DMS53 treated with DMSO at 0.1 percent for 48 hours (cell line): Measurements from ENCODE around the gene TIGAR.

ENCODE experiments used
- DNase-seq: peaks from one replicate; lab custom pipeline; 2025; ENCODE audit not compliant: unreplicated experiment; lab: John Stamatoyannopoulos, UW

The TIGAR gene

GRCh38 chr12:4282103-4282891 lies 38.7 kb upstream of the TIGAR start:
- DNase-seq: no peak

DNA sequence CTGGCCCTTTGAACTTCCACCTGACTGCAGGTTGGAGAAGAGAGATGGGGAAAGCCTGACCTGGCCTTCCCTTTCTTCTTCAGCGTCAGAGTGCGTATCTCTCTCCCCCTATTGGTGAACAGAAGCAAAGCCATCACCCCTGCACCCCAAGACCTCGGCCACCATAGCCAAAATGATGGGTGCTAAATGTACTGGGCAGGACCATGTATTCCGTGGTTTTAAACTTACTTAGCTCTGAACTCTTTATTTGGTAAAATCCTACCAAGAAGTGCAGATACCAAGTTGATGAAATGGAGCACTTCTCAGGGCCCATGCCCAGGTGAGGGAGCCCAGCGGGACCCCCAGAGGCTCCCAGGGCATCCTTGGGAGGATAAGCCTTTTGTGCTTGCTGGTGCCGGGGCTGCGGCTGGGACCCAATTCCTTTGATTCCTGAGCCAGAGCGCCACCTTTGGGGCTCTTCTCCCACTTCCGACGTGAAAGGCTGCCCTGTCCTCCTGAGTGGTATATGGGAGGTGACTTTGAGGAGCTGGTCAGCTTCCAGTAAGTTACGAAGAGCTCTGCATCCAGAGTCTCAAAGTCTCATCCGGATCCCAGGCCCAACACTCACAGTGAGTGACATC lies 38.0 kb upstream of the TIGAR start:
- DNase-seq: no peak

GRCh38 chr12:4283512-4284255 lies 37.3 kb upstream of the TIGAR start:
- no peak for DNase-seq

DNA sequence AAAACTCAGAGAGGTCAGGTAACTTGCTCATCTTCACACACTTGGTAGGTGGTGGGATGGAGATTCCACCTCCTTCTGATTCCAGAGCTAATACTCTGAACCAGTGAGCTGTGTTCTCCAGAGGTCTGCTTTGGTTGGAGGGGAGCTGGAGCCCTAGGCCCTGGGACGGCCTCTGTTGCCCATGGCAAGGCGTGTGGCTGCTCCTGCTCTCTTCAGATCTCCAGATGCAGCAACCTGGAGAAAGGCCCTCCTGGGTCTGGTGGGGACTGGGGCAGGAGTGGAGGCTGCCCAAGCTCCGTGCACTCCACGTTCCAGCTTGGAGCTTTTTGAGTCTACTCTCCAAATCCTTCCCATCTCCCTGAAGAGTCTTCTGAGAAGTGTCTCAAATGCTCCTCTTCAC lies 36.7 kb upstream of the TIGAR start:
- DNase-seq: no peak

DNA sequence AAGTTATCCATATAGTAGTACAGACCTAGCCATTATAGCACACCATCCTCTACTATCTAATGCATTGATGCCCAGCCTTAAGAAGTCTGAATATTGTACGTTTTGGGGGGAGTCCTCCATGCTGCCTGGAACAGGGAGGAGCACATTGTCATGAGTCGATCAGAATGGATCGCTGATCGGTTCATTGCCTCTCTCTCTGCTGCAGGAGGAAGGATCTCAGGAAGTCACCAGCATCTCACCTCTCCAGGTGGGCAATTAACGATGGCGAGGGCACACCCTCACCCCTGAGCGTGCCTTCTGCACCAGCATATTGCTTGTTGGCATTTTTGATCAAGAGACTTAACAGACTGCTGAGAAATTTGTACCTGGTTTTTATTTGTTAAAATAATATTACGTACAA lies 35.9 kb upstream of the TIGAR start:
- no peak for DNase-seq

- DNase-seq: no peak
Observed at GRCh38 chr12:4286228-4286627, 34.8 kb upstream of the TIGAR start.

- DNase-seq: no peak
Observed at GRCh38 chr12:4286771-4287317, 34.2 kb upstream of the TIGAR start.

DNA sequence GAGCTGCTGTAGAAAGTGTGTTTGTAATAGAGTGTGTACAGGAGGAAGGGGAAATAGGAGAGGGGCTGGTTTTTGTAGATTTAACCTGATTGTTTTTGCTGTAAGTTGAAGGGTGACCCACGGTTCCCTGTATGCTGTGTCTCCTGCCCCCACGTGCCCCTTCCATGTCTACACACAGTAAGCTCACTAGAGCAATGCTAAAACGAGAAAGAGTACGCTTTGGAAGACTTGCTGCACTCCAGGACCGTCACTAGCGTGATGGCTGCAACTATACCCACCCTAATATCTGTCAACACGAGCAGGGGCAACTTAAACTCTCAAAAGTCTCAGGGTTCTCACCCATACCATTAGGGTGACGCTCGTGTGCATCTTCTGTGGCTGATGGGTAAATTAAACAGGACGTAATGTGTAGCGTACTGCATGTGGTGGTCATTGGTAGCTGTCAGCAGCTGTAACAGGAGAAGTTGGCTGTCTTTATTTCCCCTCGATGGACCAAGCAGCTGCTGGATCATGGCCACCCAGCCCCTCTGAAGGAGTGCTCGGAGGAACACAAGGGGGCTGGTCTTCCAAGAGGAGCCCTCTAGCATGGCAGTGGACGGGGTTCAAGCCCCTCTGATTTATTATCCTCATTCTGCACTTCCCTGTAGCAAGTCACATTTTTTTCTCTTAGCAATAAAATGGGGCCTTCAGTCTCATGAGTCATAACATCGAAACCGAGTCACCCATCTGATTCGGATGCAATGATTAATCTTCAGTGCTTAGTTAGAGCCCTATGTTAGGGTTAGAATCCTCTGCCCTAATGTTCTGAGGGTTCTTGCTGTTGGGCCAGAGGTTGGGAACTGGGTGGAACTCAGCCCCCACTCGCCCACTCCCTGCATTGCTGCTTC lies 33.4 kb upstream of the TIGAR start:
- no peak for DNase-seq

DNA sequence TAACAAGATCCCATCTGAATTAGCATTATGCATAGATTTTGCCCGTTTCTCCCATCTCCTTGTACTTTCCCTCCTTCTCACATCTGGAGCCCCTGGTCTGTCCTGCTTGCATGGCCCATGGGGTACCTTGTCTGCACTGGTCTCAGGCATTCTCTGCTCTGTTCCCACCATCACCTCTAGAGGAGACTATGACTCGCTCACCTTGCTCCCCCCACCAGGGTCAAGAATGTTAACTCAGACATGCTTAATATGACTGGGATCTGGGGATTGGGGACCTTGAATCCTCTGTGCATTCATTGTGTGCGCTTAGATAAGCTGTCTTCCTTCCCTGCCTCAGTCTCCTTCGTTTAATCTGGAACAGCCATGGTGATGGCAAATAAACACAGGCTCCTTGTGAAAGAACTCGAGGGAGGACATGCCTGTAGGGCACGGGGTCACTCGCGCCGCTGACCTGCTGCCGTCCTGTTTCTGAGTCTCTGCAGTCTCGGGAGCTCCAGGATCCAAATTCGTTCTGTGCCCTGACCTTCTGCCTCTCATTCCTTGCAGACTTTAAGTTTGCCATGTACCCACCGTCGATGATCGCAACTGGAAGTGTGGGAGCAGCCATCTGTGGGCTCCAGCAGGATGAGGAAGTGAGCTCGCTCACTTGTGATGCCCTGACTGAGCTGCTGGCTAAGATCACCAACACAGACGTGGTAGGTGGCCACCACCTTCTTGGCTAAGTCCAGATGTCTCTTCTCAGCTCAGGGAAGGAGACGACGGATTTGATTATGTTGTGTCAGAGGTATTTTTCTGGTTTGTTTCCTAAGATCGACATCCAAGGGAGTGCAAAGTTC lies 32.5 kb upstream of the TIGAR start:
- DNase-seq: no peak

GRCh38 chr12:4289231-4289878 lies 31.7 kb upstream of the TIGAR start:
- DNase-seq: no peak

GRCh38 chr12:4289998-4290790 lies 30.8 kb upstream of the TIGAR start:
- DNase-seq: no peak

DNA sequence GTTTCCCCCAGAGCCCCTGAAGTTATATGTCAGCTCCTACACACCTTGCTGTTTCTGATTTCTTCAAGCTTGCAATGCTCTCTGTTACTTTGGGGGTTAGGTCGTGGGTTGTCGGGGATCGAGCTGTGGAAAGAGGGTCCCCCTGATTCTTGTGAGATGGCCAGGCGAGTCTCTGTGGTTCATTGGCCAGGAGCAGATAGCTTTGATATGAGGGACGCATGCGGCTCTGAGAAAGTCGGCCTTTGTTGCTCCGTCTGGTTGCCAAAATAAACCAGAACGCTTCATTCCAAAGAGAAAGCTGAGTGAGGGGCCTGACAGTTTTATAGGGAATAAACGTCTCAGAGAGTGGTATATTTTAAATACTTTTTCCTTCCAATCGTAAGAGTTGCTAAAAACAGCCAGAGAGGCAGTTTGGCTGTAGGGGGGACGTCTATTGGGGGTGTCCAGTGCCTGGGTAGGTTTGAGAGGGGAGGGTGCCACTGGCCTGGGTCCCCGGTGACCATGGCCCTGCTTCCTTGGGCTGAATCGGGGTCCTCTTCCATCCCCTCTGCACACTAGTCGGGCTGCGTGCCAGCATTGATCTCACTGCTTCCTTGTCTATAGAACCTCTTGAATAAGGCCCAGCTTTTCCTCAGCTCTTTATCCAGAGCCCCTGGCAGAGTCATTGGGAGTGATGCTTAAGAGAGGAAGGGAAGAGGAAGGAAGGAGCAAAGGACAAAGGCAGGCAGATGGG lies 28.5 kb upstream of the TIGAR start:
- DNase-seq: no peak

GRCh38 chr12:4293299-4293965 lies 27.6 kb upstream of the TIGAR start:
- no peak for DNase-seq

DNA sequence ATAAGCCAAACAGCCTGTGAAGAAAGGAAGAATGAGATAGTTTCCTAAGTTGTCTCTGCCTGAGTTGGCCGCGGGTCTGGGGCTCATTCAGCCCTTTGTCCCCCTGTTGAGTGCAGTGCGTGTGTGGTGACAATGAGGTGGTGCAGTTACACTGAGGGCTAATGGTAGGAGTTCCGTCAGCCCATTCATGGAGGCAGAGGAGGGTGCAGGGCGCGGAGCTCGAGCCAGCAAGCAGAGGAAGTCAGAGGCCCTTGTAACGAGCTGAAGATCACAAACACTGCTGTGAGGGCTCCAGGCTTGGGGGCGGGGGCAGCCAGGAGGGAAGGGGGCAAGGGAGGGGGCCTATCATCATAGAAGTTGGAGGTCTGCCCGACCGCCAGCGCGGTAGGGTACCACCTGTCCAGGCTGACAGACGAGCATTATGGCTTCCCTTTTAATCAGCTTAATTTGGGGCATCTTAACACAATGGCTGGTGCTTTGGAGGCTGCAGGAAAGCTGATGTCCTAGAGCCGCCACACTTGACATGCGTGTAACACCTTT lies 27.0 kb upstream of the TIGAR start:
- DNase-seq: no peak

DNA sequence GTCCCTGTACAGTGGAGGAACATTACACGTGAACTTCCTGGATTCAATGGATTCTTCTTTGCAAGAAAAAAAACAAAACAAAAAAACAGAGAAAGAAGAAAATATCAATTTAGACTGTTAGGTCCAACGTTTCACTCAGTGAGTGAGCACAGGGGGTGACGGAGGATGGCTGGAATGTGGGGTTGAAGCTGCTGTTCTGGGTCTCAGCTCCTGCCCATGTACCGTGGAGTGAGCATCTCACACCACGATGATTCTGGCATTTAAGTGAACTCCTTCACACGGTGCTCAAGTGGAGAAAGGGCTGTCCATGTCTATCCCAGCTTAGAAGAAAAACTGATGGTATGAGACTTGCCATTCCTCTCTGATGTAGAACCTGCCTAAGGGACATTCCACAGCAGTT lies 24.3 kb upstream of the TIGAR start:
- DNase-seq: no peak

GRCh38 chr12:4297617-4298016 lies 23.4 kb upstream of the TIGAR start:
- DNase-seq: no peak

GRCh38 chr12:4300883-4301282 lies 20.1 kb upstream of the TIGAR start:
- DNase-seq: no peak
